GM21737 (cell line): Measurements from ENCODE around the gene MAG.
"Not testable (repeated sequence)": the region's sequence is repeated elsewhere in the genome, so short reads cannot be mapped to it uniquely, and the experiment has no call there.

Source experiments
- ATAC-seq: cut with Tn5 transposase; IDR thresholded peaks from one replicate; pipeline ENCODE4 v1.9.1; 2021; ENCODE audit warnings: mild to moderate bottlenecking, moderate library complexity; ENCODE audit not compliant: unreplicated experiment

The MAG gene

DNA sequence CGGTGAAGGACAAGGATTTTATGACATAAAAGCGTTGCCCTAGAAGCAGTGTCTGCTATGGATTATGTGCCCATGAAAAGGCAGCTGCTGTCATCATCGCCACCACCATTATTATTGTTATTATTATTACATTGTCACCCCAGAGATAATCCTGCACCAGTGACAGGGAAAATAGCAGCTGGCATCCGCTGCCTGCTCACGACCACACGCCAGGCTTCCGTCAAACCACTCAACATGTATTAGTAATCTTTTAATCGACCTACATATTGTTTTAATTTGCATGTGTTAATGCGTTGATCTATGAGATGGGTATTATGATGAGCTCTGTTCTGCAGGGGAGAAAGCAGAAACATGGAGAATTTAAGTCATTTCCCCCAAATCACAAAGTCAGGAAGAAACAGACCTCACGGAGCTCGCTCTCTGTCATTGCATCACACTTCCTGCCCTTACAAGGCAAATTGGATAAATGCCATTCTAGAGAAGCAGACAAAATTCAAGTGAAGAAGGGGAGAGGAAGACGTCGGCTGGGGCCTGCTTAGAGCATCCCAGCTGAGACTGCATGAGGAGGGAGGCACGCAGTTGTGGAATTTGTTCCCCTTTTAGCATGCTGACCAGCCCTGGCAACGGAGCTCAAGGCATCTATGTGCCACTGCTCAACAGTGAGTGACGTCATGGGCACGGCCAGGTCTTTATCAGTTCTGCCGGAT is 66.1 kb downstream of the MAG start, which contains the start of gene FFAR3:
Gene FFAR3, plus strand, starts transcription at position 594 of the 707 bp plus-strand sequence. CDS start 431 bp downstream, outside the sequence.
- ATAC-seq = no peak

DNA sequence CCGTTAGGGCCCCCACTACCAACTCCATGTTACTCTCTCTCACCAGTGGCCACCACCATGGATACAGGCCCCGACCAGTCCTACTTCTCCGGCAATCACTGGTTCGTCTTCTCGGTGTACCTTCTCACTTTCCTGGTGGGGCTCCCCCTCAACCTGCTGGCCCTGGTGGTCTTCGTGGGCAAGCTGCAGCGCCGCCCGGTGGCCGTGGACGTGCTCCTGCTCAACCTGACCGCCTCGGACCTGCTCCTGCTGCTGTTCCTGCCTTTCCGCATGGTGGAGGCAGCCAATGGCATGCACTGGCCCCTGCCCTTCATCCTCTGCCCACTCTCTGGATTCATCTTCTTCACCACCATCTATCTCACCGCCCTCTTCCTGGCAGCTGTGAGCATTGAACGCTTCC is 66.9 kb downstream of the MAG start:
- not testable (repeated sequence) for ATAC-seq

DNA sequence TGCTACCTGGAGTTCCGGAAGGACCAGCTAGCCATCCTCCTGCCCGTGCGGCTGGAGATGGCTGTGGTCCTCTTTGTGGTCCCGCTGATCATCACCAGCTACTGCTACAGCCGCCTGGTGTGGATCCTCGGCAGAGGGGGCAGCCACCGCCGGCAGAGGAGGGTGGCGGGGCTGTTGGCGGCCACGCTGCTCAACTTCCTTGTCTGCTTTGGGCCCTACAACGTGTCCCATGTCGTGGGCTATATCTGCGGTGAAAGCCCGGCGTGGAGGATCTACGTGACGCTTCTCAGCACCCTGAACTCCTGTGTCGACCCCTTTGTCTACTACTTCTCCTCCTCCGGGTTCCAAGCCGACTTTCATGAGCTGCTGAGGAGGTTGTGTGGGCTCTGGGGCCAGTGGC is 67.4 kb downstream of the MAG start:
- ATAC-seq = not testable (repeated sequence)

DNA sequence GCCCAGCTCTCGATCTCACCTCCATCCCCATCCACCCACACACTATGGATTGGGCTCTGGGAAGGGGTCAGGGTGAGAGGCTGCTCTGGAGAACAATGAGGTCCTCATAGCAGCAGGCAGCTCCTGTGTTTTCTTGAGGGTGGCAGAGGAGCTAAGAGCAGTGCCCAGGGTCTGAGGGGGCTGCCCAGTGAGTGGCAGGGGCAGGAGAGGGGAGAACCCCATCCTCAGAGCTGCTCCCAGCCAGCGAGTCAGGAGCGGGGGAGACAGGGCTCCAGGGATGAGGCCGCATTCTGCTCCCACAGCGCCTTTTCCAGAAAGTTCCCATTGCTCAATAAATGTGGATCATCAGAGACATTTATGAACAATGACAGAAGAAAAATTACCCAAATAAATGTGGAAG is 68.1 kb downstream of the MAG start:
- not testable (repeated sequence) for ATAC-seq

DNA sequence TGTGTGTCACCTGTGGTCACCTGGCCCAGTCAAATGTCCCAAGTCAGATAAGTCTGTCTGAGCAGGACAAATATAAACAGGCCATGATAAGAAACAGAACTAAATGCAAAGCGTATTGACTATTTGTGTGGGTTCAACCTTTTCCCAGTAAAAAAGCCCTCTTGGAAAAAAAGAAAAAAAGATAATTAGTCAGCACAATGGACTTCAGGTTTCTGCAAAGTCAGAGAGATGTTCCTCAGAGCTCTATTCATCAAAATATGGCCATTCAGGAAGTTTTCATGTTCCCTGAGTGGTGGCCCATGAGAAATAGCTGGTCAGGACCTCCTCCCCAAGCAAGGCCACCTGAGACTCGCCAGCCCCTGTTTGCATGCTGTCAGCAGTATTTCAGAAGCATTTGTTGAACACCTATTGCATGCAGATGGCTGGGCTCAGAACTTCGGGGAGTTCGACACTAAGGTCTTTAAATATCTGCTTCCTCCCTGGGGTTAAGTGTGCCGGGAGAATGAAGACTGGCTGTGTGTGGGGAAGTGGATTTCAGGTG is 69.0 kb downstream of the MAG start:
- ATAC-seq = no peak

DNA sequence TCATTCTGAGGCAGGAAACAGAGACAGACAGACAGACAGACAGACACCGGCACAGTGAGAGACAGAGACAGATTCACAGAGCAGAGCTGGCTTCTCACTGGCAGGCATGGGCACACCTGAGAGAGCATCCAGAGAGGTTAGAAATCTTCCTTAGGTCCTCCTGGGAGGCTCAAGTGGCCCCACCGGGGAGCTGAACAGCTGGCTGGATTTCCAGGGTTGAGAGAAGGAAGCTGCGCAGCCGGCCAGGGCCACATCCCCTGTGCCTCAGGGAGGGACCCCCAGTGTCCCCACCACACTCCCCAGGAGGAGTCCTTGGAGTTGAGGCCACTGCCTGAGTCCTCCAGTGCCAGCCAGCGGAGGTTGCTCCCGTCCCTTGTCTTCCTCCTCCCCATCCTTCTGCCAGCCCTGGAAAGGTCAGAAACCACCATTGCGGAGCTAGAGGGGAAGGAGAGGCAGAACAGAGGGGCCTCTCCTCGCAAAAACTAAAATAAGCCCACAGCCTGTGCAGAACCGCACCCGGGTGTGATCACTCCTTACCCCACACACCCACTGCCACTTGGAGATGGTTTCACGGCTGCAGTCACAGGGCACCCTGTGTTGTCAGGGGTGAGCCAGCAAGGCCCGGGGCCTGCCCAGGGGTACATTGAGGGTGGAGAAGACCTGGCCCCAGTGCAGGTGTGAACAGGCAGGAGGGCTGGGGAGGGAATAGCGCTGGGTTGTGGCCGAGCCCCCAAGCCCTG is 70.5 kb downstream of the MAG start:
- ATAC-seq = no peak

DNA sequence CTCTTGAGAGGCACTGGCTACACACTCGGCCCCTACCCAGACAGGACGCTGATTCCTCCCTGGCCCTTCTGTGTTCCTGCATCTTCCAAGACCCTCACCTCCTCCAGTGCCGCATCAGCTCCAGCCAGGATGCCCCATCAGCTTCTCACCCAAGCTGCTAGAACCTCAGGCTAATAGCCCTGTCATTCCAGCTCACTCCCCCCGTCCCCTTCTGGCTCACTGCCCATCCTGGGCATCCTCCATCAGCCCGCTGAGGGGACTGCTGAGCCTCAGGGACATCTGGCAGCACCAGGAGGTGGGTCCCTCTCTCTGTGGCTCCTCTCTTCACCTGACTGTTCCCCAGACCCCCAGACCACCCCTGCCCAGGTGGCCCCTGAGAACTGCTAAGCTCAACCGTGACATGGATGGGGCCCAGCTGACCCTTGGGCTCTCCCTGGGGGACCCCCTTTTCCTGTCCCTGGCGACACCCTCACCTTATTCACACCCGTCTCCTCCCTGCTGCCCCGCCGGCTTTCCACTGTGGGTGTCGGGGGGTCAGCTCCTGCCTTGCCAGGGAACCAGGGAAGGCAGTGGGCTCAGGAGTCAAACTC is 71.1 kb downstream of the MAG start:
- no peak for ATAC-seq
